HG02678 (cell line): Measurements from ENCODE around the gene ZNF821.
A peak's percentile ranks its signal among the peaks of the same experiment; 100 is the strongest.
"Not testable (repeated sequence)": the region's sequence is repeated elsewhere in the genome, so short reads cannot be mapped to it uniquely, and the experiment has no call there.

Experiments used
- ATAC-seq: cut with Tn5 transposase; IDR thresholded peaks from one replicate; pipeline ENCODE4 v1.9.1; 2021; ENCODE audit warnings: mild to moderate bottlenecking, moderate library complexity; ENCODE audit not compliant: unreplicated experiment

The ZNF821 gene, protein sequence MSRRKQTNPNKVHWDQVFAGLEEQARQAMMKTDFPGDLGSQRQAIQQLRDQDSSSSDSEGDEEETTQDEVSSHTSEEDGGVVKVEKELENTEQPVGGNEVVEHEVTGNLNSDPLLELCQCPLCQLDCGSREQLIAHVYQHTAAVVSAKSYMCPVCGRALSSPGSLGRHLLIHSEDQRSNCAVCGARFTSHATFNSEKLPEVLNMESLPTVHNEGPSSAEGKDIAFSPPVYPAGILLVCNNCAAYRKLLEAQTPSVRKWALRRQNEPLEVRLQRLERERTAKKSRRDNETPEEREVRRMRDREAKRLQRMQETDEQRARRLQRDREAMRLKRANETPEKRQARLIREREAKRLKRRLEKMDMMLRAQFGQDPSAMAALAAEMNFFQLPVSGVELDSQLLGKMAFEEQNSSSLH

DNA sequence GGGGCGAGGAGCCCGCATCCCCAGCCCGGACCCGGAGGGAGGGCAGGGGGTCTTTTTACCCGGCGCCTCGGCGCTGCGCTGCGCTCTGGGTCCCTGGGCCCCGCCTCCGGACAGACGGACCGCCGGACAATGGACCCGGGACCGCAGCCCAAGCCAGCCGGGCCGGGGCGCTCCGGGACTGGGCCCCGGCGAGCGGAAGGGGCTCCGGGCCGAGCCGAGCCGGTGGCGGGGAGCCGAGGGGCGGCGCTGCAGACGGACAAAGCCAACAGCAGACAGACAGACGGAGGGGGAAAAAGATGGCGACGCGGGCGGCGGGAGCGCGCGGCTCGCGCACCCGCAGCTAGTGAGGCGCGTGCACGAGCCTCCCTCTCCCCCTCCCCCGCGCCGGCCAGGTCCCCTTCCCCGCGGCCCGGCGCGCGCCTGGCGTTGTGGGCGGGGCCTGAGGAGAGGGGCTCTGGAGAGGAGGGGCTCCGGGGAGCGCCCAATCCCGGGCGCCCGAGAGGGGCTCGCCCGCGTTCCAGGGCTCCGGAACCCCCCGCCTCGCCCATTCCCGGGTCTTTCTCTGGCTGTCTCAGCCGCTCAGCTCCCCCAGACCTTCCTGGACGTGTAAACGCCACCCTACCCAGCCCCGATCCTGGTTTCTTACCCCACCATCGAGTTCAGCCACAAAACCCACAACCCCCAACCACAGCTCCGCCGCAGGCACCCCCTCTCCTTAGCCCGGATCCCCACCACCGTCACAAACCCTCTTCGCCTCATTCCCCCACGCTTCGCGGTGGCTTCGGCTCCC lies at the start of gene ZNF821:
Gene ZNF821 (minus strand): TSS at position 334 of the 790 bp plus-strand sequence. CDS start 4,236 bp downstream, outside the sequence.
- ATAC-seq, result peak; percentile 58

DNA sequence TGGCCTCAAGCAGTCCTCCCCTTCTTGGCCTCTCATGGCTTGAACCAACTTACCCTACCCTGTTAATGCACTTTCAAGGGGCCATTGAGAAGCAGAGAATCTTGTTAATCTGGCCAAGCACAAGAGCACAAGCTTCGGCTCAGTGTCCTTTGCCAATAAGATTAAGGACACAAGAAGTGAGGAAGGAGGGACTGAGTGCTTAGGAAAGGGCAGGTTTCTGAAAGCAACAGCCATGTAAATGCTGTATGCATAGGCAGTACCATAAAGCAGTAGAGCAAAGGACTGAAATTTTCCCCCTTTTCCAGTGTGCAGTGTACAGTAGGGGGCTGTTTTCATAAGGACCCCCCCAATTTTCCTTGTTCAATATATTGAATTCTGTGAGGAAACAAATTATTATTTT lies 49.0 kb upstream of the ZNF821 start:
- ATAC-seq, result no peak

DNA sequence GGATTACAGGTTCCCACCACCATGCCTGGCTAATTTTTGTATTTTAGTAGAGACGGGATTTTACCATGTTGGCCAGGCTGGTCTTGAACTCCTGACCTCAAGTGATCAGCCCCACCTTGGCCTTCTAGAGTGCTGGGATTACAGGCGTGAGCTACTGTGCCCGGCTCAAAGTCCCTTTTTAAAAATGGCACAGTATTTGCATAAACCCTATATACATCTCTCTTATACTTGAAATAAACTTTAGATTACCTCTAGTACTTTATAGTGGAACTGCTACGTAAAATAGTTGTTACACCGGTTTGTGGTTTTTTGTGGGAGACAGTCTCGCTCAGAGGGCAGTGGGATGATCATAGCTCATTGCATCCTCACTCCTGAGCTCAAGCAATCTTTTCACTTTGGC lies 47.6 kb upstream of the ZNF821 start:
- no peak for ATAC-seq

DNA sequence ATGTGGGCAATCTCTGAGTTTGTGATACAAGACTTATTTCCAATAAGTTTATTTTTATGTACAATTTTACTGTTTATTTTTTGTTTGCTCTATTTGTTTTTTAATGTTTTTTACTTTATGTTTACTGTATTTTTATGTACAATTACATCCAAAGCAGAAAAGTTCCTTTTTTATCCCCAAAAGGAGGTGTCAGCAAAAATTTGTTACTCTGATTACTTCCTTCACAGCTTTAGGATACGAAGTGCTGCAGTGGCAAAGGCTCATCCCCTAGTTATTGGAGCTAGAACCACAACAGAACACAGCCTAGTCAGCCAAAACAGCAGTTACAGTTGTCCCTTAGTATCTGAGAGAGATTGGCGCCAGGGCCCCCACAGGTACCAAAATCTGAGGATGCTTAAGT lies 47.0 kb upstream of the ZNF821 start:
- ATAC-seq, result no peak

DNA sequence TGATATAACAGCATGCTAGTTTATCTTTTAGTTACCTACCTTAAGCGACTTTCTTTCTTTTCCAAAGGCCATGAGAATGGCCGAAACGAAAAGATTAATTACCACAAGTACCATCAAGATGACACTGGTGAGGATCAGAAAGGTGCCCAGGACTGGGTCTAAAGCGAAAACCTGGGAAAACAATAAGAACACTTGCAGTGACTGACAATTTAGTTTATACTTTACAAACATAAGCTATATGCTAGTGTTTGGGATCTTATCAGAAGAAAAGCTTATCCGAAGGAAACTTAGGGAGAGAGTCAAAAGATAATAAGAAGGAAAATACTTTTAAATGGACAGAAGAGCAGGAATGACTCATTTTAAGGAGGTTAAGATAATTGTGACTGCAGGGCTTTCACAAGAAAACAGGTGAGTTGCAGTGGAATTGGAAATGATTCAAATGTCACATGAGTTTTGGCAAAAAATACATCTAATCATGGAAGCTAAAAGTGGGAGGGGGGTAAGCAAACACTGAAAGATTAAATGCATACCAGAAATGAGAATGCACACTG lies 46.1 kb upstream of the ZNF821 start:
- ATAC-seq, result no peak

DNA sequence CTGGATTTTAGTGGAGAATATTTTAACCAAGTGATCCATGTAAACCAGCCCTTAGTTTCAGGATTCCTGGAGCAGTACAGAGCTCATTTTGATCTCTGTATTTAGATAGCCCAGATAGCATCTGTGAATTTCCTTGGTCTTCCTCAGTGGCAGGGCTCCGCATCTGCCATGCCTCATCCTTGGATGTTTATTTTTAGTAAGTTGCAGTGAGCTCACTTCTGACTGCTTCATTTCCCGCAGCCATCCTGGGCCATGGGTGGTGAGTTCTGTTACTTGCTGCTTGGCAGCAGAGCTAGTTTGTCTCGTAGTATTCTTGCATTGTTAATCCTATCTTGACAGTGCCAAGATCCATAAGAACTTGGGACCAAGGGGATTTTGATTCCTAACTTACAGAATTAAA lies 45.1 kb upstream of the ZNF821 start:
- no peak for ATAC-seq

DNA sequence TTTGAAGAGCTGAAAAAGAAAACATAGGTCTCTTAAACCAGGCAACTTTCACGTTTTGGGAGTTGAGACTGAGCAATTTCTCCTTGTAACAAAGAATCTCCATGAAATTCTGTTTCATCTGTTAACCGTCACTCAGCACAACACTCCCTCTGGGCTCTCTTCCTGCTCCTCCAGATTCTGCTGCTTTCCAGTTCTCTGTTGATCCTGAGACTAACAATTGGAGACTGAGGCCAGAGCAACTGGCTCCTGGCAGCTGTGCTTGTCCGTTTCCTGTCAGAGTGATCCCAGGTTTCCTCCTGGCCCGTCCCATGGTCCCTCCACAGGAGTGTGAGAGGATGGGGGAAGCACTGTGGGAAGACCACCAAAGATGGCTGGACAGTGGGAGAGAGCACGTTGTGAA lies 43.8 kb upstream of the ZNF821 start:
- no peak for ATAC-seq

DNA sequence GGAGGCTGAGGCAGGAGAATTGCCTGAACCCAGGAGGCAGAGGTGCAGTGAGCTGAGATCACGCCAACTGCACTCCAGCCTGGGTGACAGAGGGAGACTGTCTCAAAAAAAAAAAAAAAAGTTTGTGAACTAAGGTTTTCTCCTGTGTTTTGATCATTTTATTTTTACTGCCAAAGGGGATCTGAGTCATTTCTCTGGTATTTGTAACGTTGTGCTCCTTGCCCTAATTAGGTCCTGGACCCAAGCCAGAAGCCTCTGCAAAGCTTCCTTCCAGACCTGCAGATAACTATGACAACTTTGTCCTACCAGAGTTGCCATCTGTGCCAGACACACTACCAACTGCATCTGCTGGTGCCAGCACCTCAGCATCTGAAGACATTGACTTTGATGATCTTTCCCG lies 43.4 kb upstream of the ZNF821 start:
- ATAC-seq, result no peak

DNA sequence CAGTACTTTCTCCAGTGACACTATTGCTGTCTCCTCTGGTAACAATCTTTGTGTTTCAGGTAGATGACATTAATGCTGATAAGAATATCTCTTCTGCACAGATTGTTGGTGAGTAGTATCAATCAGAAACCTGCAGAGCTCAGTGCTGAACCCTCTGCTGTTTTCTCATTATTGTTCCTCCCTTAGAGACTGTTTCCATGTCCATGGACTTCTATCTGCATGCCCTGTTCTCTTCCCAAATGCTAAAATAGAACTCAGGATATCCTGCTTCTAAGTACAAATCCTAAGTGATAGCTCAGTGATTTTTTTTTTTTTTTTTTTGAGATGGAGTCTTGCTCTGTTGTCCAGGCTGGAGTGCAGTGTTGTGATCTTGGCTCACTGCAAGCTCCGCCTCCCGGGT lies 40.7 kb upstream of the ZNF821 start:
- ATAC-seq, result no peak

DNA sequence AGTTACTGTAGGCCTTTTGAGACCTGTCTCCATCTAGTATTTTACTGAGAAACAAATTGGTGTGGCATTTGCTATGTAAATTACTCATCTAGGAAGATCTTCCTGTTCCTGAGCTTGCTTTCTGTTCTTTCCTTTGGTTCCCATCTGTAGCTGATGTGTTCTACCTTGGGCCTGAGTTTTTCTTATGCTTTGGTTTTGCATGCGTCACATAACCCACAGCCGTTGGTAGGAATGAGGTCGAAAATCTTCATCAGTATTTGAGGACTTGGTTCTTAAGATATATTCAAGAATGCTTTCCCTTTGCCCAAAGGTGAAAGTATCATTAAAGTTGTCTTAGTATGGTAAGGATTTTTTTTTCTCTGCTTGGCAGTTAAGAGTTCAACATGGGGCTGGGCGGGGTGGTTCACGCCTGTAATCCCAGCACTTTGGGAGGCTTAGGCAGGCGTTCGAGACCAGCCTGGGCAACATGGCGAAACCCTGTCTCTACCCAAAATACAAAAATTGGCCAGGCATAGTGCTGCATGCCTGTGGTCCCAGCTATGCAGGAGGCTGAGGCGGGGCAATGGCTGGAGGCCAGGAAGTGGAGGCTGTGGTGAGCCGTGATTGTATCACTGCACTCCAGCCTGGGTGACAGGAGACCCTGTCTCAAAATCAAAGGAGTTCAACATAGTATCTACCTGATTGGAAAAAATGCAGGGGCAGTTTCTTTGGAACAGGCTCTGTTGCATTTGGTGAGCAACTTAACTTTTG lies 40.1 kb upstream of the ZNF821 start:
- no peak for ATAC-seq

DNA sequence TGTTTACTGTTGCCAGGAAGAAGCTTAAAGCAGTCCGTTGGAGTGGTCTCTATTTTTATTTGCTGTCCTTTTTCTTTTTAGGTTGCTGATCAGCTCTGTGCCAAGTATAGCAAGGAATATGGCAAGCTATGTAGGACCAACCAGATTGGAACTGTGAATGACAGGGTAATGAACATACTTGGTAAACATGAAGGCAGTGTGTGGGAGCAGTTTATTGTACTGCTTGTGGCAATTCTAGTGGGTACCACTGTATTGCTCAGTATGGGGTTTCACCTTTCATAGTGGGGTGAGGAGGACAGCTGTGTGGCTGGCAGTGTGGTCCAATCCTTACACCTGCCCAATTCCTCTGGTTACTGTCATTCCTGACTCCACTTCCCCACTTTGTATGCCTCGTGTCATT lies 36.7 kb upstream of the ZNF821 start:
- no peak for ATAC-seq

DNA sequence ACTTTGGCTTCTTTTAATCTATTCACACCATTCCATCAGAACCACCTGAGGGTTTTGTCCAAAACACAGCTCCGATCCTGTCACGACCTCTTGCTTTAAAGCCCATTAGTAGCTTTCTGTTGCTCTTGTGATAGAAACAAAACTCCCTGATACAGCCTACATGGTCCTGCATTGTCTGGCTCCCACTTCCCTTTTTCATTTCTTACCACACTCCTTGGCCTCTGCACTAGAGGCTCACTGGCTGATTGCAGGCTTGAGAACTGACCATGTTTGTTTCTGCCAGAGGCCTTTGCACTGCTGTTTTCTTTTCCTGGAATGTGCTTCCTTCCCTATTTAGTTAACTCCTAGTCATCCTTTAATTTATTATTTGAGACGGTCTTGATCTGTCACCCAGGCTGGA lies 35.1 kb upstream of the ZNF821 start:
- ATAC-seq, result peak; percentile 84

DNA sequence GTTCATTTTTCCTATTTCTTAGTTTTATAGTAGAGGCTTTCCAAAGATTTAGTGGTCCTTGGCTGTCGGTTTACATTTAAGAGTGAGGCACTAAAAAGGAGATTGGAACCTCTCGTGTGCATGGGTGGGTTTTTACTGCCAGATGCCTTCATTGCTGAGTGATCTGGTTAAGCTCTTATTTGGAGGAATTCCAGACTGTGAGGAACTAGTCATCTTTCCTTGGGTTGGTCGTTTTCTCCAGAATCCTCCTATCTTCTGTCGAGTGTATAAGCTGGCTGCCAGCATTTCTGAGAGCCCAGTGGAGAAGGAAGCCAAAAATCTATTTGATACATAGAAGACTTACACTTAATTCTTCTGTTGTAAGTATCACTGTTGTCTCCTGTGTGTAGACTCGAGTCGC lies 33.9 kb upstream of the ZNF821 start:
- ATAC-seq, result no peak

DNA sequence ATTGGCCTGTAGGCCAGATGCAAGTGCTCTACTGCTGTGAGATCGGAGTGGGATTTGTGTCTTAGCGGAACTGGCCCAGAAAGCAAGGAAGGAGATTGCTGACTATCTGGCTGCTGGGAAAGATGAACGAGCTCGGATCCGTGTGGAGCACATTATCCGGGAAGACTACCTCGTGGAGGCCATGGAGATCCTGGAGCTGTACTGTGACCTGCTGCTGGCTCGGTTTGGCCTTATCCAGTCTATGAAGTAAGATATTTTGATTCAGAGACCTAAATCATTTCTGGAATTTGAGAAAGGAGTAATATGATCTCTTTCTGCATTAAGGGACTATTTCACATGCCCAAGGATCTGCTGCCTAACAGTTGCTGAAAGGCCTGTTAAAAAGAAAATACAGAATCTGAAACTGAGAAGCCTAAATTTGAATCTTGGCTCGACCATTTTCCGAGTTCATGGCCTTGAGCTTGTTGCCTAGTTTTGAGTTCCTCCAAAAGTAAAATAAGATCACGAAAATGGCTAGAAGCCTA lies 32.5 kb upstream of the ZNF821 start:
- ATAC-seq, result no peak

DNA sequence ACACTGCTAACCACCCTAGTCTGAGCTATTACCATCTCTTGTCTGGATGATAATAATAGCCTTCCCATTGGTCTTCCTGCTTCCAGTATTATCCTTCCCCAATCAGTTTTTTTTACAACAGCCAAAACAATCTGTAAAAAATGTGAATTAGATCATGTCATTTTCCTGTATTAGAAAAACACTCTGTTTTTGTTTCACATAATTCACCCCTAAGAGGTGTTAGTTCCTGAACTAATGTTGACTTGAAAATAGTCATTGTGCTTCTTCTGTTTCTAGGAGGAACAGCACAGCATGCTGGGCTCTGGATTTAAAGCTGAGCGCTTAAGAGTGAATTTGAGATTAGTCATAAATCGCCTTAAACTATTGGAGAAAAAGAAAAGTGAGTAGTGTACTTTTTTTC lies 31.4 kb upstream of the ZNF821 start:
- no peak for ATAC-seq

DNA sequence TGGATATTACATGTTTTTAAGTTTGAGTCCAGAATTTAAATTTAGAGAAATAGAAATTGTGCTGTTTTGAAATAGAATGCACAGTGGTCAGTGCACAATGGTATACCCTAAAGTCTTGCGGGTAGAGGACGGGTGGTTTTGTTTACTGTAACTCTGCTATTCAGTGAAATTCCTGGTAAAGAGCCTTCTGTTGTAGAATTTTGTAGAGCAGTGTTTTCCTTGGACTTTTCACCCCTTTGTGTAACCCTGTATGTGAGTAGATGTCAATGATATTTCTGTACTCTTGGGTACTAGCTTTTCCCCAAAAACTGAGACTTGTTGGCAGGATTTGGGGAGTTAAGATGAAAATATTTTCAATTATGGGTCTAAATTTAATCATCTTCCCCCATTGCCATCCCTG lies 30.8 kb upstream of the ZNF821 start:
- ATAC-seq, result no peak

DNA sequence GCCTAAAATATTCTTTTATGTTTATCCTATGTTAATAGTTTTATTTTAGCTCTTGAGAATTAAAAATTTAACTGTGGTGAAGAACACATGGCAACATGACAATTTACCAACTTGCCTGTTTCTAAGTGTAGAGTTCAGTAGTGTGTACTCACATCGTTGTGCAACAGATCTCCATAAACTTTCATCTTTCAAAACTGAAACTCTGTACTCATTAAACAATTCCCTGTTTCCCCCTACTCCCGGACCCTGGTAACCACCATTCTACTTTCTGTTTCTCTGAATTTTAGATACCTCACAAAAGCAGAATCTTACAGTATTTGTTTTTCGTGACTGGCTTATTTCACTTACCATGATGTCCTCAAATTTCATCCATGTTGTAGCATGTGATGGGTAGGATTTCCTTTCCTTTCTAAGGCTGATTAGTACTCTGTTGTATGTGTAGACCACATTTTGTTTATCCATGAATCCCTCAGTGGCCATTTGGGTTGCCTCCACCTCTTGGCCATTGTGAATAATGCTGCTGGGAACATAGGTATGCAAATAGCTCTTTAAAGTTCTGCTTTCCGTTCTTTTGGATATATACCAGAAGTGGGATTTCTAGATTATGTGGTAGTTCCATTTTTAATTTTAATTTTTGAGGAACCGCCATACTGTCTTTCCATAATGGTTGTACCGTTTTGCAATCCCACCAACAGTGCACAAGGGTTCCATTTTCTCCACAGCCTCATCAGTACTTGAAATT lies 28.7 kb upstream of the ZNF821 start:
- no peak for ATAC-seq

DNA sequence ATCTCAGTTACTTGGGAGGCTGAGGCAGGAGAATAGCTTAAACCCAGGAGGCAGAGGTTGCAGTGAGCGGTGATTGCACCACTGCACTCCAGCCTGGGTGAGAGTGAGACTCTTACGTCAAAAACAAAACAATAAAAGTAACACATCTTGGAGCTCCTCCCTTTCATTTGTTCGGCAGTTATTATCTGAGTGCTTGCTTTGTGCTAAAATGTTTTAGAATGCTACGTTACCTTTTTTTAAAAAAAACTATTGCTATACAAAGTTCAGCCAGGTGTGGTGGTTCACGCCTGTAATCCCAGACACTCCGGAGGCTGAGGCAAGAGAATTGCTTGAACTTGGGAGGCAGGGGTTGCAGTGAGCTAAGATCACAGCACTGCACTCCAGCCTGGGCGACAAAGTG lies 27.1 kb upstream of the ZNF821 start:
- ATAC-seq, result no peak

DNA sequence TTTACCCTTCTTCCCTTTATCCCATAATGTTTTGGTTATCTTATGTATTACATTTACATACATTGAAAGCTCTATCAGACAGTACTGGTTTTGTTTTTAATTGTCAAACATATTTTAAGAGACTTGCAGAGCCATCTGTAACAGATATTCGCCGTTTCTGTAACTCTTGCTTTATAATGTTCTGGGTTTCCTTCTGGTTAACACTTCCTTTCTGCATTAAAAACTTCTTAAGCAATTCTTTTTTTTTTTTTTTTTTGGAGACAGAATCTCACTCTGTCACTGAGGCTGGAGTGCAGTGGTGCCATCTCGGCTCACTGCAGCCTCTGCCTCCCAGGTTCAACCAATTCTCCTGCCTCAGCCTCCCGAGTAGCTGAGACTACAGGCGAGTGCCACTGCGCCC lies 21.8 kb upstream of the ZNF821 start:
- ATAC-seq, result not testable (repeated sequence)

DNA sequence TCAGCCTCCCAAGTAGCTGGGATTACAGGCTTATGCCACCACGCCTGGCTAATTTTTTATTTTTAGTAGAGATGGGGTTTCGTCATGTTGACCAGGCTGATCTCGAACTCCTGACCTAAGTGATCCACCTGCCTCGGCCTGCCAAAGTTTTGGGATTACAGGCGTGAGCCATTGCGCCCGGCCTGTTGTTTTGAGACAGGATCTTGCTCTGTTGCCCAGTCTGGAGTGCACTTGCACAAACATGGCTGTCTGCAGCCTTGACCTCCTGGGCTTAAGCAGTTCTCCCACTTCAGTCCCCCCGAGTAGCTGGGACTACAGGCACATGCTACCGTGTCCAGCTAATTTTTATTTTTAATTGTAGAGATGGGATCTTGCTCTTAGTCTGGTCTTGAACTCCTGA lies 20.3 kb upstream of the ZNF821 start:
- ATAC-seq, result no peak
